HG02884 (cell line): Measurements from ENCODE around the gene RSKR.
"Not testable (repeated sequence)": the region's sequence is repeated elsewhere in the genome, so short reads cannot be mapped to it uniquely, and the experiment has no call there.

Experiments used
- ATAC-seq: cut with Tn5 transposase; IDR thresholded peaks from one replicate; pipeline ENCODE4 v1.9.1; 2021; ENCODE audit warnings: mild to moderate bottlenecking, moderate library complexity; ENCODE audit not compliant: unreplicated experiment

Gene RSKR

GRCh38 chr17:28578246-28579195, 35.5 kb downstream of the RSKR start:
- no peak for ATAC-seq

GRCh38 chr17:28577466-28577824, 36.5 kb downstream of the RSKR start:
- ATAC-seq = no peak

GRCh38 chr17:28576758-28577465, 37.1 kb downstream of the RSKR start, which contains the start of gene ALDOC:
ALDOC (minus strand) TSS chr17:28576895; CDS start chr17:28575532, 1,363 bp downstream.
- peak; percentile 91 for ATAC-seq

DNA sequence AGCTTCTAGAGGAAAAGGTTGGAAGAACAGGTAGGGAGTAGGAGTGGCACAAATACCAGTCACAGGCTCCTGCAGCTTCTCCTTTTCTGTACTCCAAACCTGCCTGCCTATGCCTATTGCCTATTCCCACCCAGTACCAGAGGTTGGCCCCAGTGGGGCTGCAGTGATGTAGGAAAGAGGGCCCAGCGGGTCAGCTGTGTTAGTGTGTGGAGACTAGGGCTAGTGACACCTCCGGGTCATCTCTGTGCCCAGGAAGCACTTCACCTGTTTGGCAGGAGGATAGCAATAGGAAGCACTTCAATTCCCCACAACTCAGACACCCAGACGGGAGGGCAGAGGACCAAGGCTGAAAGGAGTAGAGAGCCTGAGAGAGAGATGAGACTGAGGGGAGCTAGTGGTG, 38.0 kb downstream of the RSKR start:
- not testable (repeated sequence) for ATAC-seq

GRCh38 chr17:28575126-28575795, 38.7 kb downstream of the RSKR start:
- no peak for ATAC-seq

GRCh38 chr17:28574526-28574925, 39.5 kb downstream of the RSKR start:
- no peak for ATAC-seq

DNA sequence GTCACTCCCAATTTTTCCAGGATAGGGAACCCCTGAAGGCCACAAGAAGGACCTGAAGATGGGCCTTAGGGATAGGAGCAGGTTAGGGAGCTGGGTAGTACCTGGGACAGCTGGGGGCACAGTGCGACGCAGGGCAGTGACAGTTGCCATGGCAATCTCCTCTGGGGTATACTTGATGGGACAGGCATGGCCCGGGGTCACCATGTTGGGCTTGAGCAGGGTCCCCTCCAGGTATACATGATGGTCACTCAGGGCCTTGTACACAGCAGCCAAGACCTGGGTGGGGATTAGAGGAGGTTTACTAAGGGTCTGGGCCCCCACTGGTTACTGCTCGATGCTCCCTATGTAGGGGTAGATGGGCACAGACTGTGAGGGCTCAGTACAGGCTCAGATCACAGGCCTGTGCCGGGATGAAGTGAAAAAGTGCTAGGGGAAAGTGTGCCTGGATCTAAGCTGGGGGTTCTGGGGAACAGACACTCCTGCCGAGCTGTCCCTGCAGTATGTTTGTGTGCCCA, 40.0 kb downstream of the RSKR start:
- no peak for ATAC-seq

DNA sequence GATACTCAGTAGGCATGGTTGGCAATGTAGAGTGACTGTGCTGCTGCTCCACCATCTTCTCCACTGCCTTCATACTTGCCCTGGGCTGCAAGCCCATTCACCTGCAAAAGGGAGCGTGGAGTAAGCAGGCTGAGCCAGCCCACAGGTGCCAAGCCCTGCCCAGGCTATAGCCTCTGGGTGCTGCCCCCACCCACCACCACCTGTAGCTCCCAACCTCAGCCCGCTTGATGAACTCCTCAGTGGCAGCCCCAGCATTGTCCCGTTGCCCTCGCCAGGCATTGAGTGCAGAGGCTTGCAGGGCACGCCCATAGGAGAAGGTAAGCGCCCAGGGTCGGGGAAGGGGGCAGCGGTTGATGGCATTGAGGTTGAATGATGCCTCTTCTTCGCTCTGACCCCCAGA, 40.5 kb downstream of the RSKR start:
- no peak for ATAC-seq

DNA sequence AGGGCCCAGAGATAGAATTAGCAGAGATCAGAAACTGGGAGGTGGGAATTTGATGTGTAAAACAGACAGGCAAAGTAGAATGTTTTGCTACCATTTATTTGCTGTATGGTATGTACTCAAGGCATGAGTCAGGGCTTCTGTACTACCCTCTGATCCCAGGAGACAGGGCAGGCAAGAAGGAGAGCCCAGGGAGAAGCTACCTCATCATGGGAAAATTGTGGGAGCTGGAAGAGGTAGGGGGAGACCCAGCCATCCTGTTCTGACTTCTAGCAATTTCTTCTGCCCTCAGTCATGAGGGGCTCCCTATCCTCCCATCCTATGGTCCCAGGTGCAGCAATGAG, 41.0 kb downstream of the RSKR start:
- no peak for ATAC-seq

- ATAC-seq = no peak
Measured at GRCh38 chr17:28572259-28573039, 41.5 kb downstream of the RSKR start.

DNA sequence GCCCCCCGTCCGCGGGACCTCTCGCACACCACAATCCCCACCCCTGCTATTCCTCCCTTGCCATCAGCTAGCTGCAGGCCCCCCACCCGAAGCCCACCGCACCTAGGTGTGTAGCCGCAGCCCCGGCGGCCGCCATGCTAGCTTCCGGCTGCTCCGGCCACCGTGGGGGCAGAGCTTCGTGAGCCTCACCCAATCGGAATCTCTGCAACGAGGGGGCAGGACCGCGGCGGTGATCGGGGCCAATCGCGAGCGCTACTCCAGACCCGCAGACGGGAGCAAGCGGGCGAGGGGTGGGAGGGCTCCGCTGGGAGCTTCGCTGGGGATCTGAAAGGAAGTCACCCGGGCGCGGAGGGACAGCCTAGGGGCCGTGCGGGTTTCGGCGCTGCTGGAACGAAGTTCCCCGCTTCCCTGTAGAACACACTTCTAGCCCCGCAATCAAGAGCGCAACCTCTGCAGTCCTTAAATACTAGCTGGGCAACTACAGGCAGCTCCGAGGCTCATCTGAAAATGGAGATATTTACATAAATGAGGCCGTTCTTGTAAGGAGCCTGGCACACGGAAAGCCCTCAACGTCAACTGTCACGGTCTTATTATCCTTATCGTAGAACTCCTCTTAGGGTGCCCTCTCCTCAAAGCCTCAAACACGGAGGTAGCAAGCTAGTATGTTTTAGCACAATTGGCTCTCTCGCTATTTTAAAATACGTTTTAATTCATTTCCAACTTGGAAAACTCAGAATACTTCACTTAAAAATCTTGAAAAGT, 42.4 kb downstream of the RSKR start, which contains the start of gene PIGS:
TSS of gene PIGS (minus strand) at position 164 of the 762 bp plus-strand sequence. CDS start at position 136, 28 bp downstream.
- ATAC-seq = peak; percentile 70

DNA sequence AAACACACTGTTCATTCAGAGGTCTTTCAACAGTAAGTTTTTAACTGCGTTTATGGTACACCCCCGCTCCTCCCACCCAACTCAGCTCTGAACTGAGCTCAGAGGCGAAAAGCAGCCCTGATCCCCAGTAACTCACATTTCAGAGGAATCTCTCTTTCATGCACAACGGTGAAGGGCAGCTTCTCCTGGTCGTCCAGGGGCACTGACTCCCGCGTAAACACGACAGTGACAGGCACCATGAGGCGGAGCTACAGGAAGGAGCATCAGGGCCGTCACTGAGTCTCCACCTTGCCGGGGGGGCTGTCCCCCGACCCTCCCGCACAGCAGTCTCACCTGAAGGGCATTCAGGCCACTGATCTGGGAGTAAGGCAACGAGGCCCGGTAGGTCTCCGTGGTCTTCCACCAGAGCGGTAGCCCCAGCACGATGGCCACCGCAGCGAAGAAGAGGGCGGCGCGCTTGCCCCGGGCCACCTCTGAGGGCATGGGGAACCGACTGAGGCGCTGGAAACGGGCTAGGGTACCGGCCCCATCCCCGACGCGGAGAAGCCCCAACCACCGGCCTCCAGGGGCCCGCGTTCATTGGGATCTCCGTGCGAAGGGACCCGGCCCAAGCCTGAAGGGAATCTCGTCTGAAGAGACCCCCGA, 43.1 kb downstream of the RSKR start:
- no peak for ATAC-seq

DNA sequence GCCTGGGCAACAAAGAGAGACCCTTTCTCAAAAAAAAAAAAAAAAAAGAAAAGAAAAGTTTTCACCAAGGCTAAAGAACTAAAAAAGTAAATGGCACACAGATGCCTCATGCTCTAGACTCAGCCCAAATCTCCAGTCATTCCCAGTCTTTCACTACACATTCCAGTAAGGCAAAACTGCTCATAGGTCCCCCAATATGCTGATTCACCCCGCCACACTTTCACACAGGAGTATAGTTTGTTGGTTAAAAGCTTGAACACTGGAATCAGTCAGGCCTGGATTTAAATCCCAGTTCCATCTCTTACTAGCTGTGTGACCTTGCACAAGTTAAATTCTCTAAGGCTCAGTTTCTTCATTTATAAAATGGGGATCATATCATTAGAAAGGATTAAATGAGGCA, 44.5 kb downstream of the RSKR start:
- ATAC-seq = no peak

- no peak for ATAC-seq
Measured at GRCh38 chr17:28567604-28568003, 46.4 kb downstream of the RSKR start.

- no peak for ATAC-seq
Measured at GRCh38 chr17:28563475-28563874, 50.5 kb downstream of the RSKR start.
